ENCODE data around the gene SLC9C1.

DNA sequence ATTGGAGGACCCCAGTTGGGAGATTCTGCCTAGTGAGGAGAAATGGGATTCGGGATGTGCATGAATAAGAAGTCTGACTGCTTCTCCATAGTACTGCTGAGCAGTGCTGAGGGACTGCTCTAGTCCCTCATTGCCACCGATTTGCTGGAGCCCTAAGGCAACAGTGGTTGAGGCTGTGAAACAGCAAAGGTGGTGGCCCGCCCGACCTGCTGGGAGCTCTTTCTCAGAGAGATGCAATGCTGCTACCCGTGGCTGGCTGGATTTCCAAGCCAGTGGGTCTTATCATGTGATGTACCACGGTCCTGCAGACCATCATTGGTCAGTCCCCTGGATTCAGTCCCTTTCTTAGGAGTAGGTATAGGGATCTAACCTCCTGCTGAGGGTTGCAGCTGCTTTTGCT is 118.4 kb downstream of the SLC9C1 start:
- TF ChIP-seq EZH2 (IDR thresholded peaks at IDR 0.05; ENCODE audit: borderline replicate concordance) (no peak), EZH2phosphoT487 (IDR thresholded peaks at IDR 0.05; ENCODE audit: low read depth, severe bottlenecking, unreplicated experiment) (no peak)
- TF ChIP-seq, protein P1, sequence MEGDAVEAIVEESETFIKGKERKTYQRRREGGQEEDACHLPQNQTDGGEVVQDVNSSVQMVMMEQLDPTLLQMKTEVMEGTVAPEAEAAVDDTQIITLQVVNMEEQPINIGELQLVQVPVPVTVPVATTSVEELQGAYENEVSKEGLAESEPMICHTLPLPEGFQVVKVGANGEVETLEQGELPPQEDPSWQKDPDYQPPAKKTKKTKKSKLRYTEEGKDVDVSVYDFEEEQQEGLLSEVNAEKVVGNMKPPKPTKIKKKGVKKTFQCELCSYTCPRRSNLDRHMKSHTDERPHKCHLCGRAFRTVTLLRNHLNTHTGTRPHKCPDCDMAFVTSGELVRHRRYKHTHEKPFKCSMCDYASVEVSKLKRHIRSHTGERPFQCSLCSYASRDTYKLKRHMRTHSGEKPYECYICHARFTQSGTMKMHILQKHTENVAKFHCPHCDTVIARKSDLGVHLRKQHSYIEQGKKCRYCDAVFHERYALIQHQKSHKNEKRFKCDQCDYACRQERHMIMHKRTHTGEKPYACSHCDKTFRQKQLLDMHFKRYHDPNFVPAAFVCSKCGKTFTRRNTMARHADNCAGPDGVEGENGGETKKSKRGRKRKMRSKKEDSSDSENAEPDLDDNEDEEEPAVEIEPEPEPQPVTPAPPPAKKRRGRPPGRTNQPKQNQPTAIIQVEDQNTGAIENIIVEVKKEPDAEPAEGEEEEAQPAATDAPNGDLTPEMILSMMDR (IDR thresholded peaks at IDR 0.05; ENCODE audit: poor library complexity): no peak
